Hematopoietic multipotent progenitor cell treated with erythropoietin and hydrocortisone succinate and interleukin-3 and kit ligand, for 6 days (in vitro differentiated cells): ENCODE data around the gene SAMHD1.

Experiments used
- DNase-seq: peaks from one replicate; pipeline ENCODE4 v3.0.0-alpha.2; 2015

The SAMHD1 gene

GRCh38 chr20:36871640-36872570 lies 79.6 kb downstream of the SAMHD1 start:
- DNase-seq: peak; percentile 51

- DNase-seq: no peak
Observed at GRCh38 chr20:36866681-36867495, 84.6 kb downstream of the SAMHD1 start.

GRCh38 chr20:36866164-36866563 lies 85.3 kb downstream of the SAMHD1 start:
- no peak for DNase-seq

GRCh38 chr20:36865861-36866149 lies 85.7 kb downstream of the SAMHD1 start:
- DNase-seq: no peak

- DNase-seq: no peak
Observed at GRCh38 chr20:36865076-36865860, 86.2 kb downstream of the SAMHD1 start.

GRCh38 chr20:36862857-36863668 lies 88.4 kb downstream of the SAMHD1 start:
- DNase-seq: no peak

GRCh38 chr20:36861875-36862801 lies 89.4 kb downstream of the SAMHD1 start:
- no peak for DNase-seq

- DNase-seq: no peak
Observed at GRCh38 chr20:36861625-36861874, 90.0 kb downstream of the SAMHD1 start.

GRCh38 chr20:36860811-36861624 lies 90.5 kb downstream of the SAMHD1 start:
- no peak for DNase-seq

GRCh38 chr20:36860339-36860738 lies 91.2 kb downstream of the SAMHD1 start:
- DNase-seq: no peak

GRCh38 chr20:36859700-36860330 lies 91.7 kb downstream of the SAMHD1 start:
- no peak for DNase-seq

GRCh38 chr20:36859282-36859555 lies 92.3 kb downstream of the SAMHD1 start:
- no peak for DNase-seq

GRCh38 chr20:36856691-36857635 lies 94.5 kb downstream of the SAMHD1 start:
- peak; percentile 73 for DNase-seq

- peak; percentile 61 for DNase-seq
Observed at GRCh38 chr20:36856195-36856594, 95.3 kb downstream of the SAMHD1 start.

- DNase-seq: no peak
Observed at GRCh38 chr20:36855241-36855657, 96.3 kb downstream of the SAMHD1 start.

- DNase-seq: no peak
Observed at GRCh38 chr20:36854348-36855240, 96.9 kb downstream of the SAMHD1 start.

GRCh38 chr20:36852187-36852586 lies 99.3 kb downstream of the SAMHD1 start:
- no peak for DNase-seq

- DNase-seq: no peak
Observed at GRCh38 chr20:36851490-36851889, 100.0 kb downstream of the SAMHD1 start.
